Astrocyte of the cerebellum (primary cell): ENCODE results near the gene RIPOR3.
A peak's percentile ranks its signal among the peaks of the same experiment; 100 is the strongest.

Source experiments
- DNase-seq: peaks from one replicate; pipeline ENCODE4 v3.0.0-alpha.2; 2011; ENCODE audit warnings: low read depth
- H3K4me3 ChIP-seq: 2 replicates; pipeline ENCODE4 v1.5.1; 2011; ENCODE audit warnings: mild to moderate bottlenecking, low read depth, low read length, moderate library complexity
- in situ Hi-C: cut with HindIII; loops from 2 replicates; pipeline ENCODE4 v1.10.0; 2017; ENCODE audit warnings: low sequenced_read_pairs
- TF ChIP-seq, protein P1 (sequence below): IDR thresholded peaks from 2 replicates; pipeline ENCODE4 v1.5.1; 2012; ENCODE audit warnings: low read length, low read depth, moderate library complexity, mild to moderate bottlenecking; ENCODE audit errors: missing control alignments

RIPOR3 gene

DNA sequence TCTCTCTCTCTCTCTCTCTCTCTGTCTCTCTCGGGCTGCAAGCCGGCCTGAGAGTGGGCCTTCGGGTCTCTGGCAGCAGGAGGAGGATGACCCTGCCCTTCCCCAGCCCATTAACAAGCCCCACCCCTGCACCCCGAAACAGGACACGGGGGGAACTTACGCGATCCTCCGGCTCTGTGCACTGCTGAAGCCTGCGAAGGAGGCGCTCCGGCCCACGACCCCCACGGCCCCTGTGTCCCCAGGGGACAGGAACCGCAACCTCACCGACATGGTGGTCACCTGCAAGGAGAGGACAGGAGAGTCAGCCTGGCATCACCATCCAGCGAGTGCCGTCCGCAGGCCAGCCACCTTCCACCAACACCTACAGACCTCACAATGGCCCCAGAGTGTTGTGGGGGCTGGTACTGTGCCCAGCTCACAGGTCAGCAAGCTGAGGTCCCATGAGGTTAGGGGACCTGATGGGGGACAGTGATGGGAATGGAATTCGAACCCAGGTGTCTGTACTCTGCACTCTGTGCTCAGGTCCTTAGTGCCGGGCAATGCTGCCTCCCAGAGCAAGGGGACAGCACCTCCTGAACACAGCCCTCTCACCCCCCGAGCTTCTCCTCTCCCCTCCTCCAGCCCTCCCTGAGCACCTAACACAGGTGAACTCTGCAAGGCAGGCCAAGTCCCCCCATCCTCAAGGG, 60.6 kb downstream of the RIPOR3 start:
- no peak for DNase-seq
- no peak overlapping the region for H3K4me3 ChIP-seq
- TF ChIP-seq, protein P1, sequence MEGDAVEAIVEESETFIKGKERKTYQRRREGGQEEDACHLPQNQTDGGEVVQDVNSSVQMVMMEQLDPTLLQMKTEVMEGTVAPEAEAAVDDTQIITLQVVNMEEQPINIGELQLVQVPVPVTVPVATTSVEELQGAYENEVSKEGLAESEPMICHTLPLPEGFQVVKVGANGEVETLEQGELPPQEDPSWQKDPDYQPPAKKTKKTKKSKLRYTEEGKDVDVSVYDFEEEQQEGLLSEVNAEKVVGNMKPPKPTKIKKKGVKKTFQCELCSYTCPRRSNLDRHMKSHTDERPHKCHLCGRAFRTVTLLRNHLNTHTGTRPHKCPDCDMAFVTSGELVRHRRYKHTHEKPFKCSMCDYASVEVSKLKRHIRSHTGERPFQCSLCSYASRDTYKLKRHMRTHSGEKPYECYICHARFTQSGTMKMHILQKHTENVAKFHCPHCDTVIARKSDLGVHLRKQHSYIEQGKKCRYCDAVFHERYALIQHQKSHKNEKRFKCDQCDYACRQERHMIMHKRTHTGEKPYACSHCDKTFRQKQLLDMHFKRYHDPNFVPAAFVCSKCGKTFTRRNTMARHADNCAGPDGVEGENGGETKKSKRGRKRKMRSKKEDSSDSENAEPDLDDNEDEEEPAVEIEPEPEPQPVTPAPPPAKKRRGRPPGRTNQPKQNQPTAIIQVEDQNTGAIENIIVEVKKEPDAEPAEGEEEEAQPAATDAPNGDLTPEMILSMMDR, result no peak
- in situ Hi-C loops, result no loop called here

DNA sequence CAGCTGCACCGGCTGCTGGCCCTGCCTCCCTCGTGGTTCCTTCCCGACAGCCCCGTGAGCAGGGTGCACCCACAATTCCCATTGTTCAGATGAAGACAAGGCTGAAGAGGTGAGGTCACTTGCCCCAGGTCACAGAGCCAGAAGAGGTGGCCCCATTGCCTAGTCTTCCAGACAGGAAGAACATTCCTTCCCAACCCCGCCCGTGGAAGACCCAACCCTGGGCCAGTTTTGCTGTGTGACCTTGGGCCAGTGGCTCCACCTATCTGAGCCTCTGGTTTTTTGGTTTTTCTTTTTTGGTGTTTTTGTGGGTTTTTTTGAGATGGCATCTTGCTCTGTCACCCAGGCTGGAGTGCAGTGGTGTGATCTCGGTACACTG, 61.7 kb downstream of the RIPOR3 start:
- H3K4me3 ChIP-seq, result no peak overlapping the region

GRCh38 chr20:50628853-50629669, 62.3 kb downstream of the RIPOR3 start:
- in situ Hi-C loops, result no loop called here
- TF ChIP-seq, protein P1, result no peak
- no peak for DNase-seq
- no peak overlapping the region for H3K4me3 ChIP-seq

More for the DNA sequence above, 61.7 kb downstream of the RIPOR3 start:
- DNase-seq, result no peak
- in situ Hi-C loops, result no loop called here
- TF ChIP-seq, protein P1, result no peak

DNA sequence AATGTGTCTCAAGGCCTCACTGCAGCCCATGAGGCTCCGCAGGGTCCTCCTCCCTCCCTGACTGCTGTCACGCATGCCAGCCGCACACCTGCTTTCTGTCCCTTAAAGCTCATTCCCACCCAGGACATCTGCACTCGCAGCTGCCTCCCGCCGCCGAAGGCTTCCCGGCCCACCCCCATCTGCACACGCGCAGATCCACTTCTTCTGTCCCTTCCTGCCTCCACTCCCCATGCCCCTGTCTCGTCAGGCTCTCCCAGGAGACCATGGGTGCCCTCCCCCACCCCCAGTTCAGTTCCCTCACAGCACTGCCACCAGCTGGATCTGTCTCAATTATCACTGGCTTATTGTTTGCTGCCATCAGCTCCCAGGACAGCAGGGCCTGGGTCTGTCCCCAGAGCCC, 63.0 kb downstream of the RIPOR3 start:
- TF ChIP-seq, protein P1, result no peak
- in situ Hi-C loops, result no loop called here

GRCh38 chr20:50627747-50628146, 63.6 kb downstream of the RIPOR3 start:
- no peak overlapping the region for H3K4me3 ChIP-seq
- DNase-seq, result no peak
- in situ Hi-C loops, result no loop called here
- TF ChIP-seq, protein P1, result no peak

More for the DNA sequence above, 63.0 kb downstream of the RIPOR3 start:
- DNase-seq, result no peak
- no peak overlapping the region for H3K4me3 ChIP-seq

DNA sequence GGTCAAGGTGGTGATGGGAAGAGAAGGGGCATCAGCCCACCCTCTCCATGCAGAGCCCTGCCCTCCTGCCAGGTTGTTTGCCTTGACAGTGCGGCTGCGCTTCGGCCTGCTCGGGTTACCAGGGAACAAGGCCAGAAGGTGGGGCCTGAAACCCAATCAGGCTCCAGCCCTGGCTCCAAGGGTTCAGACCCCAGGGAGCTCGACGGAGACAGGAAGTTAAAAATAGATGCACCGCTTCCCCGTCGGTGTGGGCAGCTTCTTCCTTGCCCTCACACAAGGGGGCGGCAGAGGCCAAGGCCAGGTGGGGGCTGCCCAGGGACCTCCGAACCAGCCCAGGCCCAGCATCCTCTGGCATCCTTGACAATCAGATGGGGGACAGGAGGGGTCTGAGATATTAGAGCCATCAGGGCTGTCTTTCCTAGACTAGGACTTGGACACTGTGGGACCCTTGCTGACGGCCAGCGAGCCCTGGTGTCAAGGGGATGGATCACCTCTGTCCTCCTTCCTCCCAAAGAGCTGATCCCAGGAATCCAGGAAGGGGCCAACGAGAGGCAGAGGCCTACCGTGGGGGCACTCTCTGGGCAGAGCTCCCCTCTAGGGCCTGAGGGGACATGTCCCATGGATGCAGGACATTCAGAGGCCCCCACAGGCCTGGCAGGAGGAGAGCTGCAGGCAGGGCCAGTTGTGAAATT, 65.2 kb downstream of the RIPOR3 start:
- in situ Hi-C loops, result no loop called here
- no peak overlapping the region for H3K4me3 ChIP-seq
- no peak for DNase-seq
- TF ChIP-seq, protein P1, result peak; percentile 67
